Esophagus squamous epithelium (tissue), 4 donors: Measurements from ENCODE around the gene CCDC90B.

Source experiments
- POLR2A ChIP-seq, 4 donors: fragments of 450-650 bp; IDR thresholded peaks; one replicate each; pipeline ENCODE4 v1.6.1; 2017; ENCODE audit warnings: antibody characterized with exemption in 4 of 4, mild to moderate bottlenecking in 4 of 4, moderate library complexity in 3 of 4
- TF ChIP-seq, protein P1 (sequence below), 6 experiments: fragments of 450-650 bp in 4 of 6; fragments of 200-600 bp in 2 of 6; sonication (generic) in 2 of 6; IDR thresholded peaks; one replicate each; pipeline ENCODE4 v1.5.1; 2016 to 2019; ENCODE audit warnings: antibody characterized with exemption in 6 of 6, mild to moderate bottlenecking in 4 of 6, moderate library complexity in 4 of 6

DNA sequence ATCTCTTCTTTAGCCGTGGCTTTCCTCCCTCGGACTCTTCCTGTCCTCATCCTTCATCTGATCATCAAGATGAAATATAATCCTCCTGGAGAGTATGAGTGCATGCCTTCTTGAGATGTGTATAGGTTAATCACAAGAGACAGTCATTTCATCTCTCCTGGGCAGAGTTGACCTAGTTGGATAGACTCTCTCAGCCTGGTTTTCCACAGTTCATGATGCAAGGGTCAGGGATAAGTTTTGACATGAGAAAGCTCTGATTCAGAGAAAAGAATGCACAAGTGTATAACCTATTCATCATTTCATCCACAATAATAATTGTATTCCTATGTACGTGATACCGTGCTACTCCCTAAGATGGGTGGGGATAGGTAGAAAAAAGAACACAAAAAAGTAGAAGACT lies 33.2 kb upstream of the CCDC90B start:
- TF ChIP-seq, protein P1, sequence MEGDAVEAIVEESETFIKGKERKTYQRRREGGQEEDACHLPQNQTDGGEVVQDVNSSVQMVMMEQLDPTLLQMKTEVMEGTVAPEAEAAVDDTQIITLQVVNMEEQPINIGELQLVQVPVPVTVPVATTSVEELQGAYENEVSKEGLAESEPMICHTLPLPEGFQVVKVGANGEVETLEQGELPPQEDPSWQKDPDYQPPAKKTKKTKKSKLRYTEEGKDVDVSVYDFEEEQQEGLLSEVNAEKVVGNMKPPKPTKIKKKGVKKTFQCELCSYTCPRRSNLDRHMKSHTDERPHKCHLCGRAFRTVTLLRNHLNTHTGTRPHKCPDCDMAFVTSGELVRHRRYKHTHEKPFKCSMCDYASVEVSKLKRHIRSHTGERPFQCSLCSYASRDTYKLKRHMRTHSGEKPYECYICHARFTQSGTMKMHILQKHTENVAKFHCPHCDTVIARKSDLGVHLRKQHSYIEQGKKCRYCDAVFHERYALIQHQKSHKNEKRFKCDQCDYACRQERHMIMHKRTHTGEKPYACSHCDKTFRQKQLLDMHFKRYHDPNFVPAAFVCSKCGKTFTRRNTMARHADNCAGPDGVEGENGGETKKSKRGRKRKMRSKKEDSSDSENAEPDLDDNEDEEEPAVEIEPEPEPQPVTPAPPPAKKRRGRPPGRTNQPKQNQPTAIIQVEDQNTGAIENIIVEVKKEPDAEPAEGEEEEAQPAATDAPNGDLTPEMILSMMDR (IDR thresholded peaks at IDR 0.05) = no peak
- TF ChIP-seq POLR2A (IDR thresholded peaks at IDR 0.05) = no peak
